ENCODE results near the gene LIPG. TPM values are rescaled to one million over a fixed set of nuclear protein-coding genes. Genes with fewer than 3 reads are reported as not detected.
"Not testable (repeated sequence)": the region's sequence is repeated elsewhere in the genome, so short reads cannot be mapped to it uniquely, and the experiment has no call there.

The LIPG gene
- total RNA-seq, 2 donors from 2014 or later: not detected

- no peak overlapping the region for H3K4me3 Mint-ChIP-seq
- DNase-seq (no peak), ATAC-seq (no peak)
- peaks cover 23% of the 10 kb centered on the region for H3K27me3 Mint-ChIP-seq
- H3K36me3 Mint-ChIP-seq (ENCODE audit: low read depth): no peaks in the 10 kb centered on the region
- peaks cover 2% of the 10 kb centered on the region for H3K4me1 Mint-ChIP-seq
- no peaks in the 10 kb centered on the region for H3K9me3 ChIP-seq (ENCODE audit: control insufficient read depth, low read length, poor library complexity, severe bottlenecking)
- no peak overlapping the region for H3K27ac Mint-ChIP-seq
Measured at GRCh38 chr18:49570836-49571235, 9.0 kb downstream of the LIPG start.

DNA sequence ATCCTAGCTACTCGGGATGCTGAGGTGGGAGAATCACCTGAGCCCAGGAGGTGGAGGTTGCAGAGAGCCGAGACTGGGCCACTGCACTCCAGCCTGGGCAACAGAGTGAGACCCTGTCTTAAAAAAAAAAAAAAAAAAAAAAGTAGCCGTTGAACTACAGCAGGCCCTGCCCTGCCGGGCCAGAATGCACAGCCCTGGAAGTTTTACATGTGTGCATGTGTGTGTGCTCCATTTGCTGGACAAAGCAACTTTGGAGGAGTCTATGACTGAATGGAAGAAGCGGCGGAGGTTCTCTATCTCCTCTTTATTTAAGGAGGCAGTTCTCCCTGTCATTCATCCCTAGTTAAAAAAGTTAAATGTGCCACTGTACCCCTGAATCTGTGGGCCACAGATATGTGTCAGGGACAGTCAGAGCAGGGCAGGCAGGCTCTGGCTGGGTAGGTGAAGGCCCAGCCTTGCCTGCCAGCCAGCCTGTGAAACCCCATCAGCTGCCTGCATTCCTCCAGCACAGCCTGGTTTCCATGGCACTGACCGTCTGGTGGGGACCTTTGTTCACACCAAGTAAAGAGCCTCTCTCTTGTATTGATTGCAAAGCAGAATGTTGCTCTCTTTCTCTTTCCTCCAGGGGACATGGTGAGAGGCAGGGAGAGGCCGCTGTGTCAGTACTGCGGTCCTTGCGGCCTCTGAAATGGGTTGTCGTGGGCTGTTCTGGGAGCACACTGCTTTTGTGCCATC, 10.9 kb downstream of the LIPG start:
- Mint-ChIP-seq H3K27me3 (peaks cover 5% of the 10 kb centered on the region), H3K27ac (no peak overlapping the region), H3K4me1 (peaks cover 2% of the 10 kb centered on the region), H3K4me3 (no peak overlapping the region), H3K36me3 (ENCODE audit: low read depth) (no peaks in the 10 kb centered on the region)
- H3K9me3 ChIP-seq (ENCODE audit: control insufficient read depth, low read length, poor library complexity, severe bottlenecking): no peaks in the 10 kb centered on the region
- DNase-seq (no peak), ATAC-seq (no peak)

DNA sequence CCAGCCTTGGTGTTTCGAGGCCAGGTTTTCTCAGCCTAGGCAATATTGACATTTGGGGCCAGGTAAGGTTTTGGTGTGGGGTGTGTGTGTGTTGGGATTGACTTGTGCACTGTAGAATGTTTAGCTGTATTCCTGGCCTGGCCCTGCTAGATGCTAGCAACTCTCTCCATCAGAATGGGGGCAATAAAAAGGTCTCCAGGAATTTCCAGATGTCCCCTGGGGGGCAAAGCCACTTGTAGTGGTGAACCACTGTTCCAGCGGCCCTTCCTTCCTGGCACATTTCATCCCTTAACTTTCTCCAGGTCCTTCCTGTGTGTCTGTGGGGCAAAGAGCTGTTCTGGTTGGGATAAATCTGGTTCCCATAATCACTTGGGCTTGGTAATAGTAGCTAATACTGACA, 12.0 kb downstream of the LIPG start:
- no peaks in the 10 kb centered on the region for H3K36me3 Mint-ChIP-seq (ENCODE audit: low read depth)
- peaks cover 5% of the 10 kb centered on the region for H3K27me3 Mint-ChIP-seq
- ATAC-seq (no peak), DNase-seq (no peak)
- H3K4me1 Mint-ChIP-seq: peaks cover 2% of the 10 kb centered on the region
- no peak overlapping the region for H3K27ac Mint-ChIP-seq
- no peaks in the 10 kb centered on the region for H3K9me3 ChIP-seq (ENCODE audit: control insufficient read depth, low read length, poor library complexity, severe bottlenecking)
- no peak overlapping the region for H3K4me3 Mint-ChIP-seq

- DNase-seq; H3K9me3 ChIP-seq (ENCODE audit: control insufficient read depth, low read length, poor library complexity, severe bottlenecking); H3K27ac Mint-ChIP-seq; H3K36me3 Mint-ChIP-seq (ENCODE audit: low read depth); H3K4me3 Mint-ChIP-seq; H3K4me1 Mint-ChIP-seq; ATAC-seq: not testable (repeated sequence)
- peaks cover 40% of the 10 kb centered on the region for H3K27me3 Mint-ChIP-seq
Measured at GRCh38 chr18:49579041-49579440, 17.2 kb downstream of the LIPG start.

DNA sequence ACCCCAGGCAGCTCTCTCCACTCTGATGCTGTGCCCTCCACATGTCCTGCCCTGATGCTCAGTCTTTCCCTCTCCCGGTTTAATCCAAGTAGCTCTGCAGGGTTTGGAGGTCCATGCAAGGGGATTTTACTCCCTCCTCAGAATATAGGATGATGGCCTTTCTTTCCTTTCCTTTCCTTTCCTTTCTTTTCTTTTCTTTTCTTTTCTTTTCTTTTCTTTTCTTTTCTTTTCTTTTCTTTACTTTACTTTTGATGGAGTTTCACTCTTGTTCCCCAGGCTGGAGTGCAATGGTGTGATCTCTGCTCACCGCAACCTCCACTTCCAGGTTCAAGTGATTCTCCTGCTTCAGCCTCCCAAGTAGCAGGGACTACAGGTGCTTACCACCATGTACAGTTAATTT, 17.7 kb downstream of the LIPG start:
- not testable (repeated sequence) for H3K36me3 Mint-ChIP-seq (ENCODE audit: low read depth); H3K4me3 Mint-ChIP-seq; H3K9me3 ChIP-seq (ENCODE audit: control insufficient read depth, low read length, poor library complexity, severe bottlenecking); H3K4me1 Mint-ChIP-seq; H3K27ac Mint-ChIP-seq; ATAC-seq; DNase-seq
- H3K27me3 Mint-ChIP-seq: peaks cover 45% of the 10 kb centered on the region

DNA sequence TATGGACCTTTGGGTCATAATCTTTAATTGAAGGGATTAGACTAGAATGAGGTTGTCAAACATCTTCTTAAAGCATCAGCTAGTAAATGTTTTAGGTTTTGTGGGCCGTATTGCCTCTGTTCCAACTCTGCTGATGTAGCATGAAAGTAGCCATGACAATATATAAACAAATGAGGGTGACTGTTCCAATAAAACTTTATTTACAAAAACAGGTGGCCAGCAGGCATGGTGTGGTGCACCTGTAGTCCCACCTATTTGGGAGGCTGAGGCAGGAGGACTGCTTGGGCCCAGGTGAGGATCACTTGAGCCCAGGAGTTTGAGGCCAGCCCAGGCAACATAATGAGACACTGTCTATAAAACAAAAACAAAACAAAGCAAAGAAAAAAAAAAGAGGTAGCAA, 18.4 kb downstream of the LIPG start:
- Mint-ChIP-seq H3K36me3 (ENCODE audit: low read depth) (peaks cover 5% of the 10 kb centered on the region), H3K4me1 (peaks cover 7% of the 10 kb centered on the region), H3K4me3 (no peak overlapping the region), H3K27me3 (peaks cover 45% of the 10 kb centered on the region), H3K27ac (no peak overlapping the region)
- no peak for DNase-seq
- H3K9me3 ChIP-seq (ENCODE audit: control insufficient read depth, low read length, poor library complexity, severe bottlenecking): no peaks in the 10 kb centered on the region
- no peak for ATAC-seq

DNA sequence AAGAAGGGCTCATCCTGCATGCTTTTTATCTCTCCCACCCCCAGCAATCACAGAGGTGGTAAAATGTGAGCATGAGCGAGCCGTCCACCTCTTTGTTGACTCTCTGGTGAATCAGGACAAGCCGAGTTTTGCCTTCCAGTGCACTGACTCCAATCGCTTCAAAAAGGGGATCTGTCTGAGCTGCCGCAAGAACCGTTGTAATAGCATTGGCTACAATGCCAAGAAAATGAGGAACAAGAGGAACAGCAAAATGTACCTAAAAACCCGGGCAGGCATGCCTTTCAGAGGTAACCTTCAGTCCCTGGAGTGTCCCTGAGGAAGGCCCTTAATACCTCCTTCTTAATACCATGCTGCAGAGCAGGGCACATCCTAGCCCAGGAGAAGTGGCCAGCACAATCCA, 19.5 kb downstream of the LIPG start:
- H3K27me3 Mint-ChIP-seq: peaks cover 55% of the 10 kb centered on the region
- peaks cover 5% of the 10 kb centered on the region for H3K36me3 Mint-ChIP-seq (ENCODE audit: low read depth)
- DNase-seq (no peak), ATAC-seq (no peak)
- no peak overlapping the region for H3K27ac Mint-ChIP-seq
- no peak overlapping the region for H3K4me3 Mint-ChIP-seq
- no peaks in the 10 kb centered on the region for H3K9me3 ChIP-seq (ENCODE audit: control insufficient read depth, low read length, poor library complexity, severe bottlenecking)
- peaks cover 7% of the 10 kb centered on the region for H3K4me1 Mint-ChIP-seq

- Mint-ChIP-seq H3K36me3 (ENCODE audit: low read depth) (peaks cover 5% of the 10 kb centered on the region), H3K27me3 (peaks cover 57% of the 10 kb centered on the region), H3K4me3 (no peak overlapping the region), H3K27ac (no peak overlapping the region), H3K4me1 (peaks cover 9% of the 10 kb centered on the region)
- H3K9me3 ChIP-seq (ENCODE audit: control insufficient read depth, low read length, poor library complexity, severe bottlenecking): no peaks in the 10 kb centered on the region
- DNase-seq (no peak), ATAC-seq (no peak)
Measured at GRCh38 chr18:49582579-49582978, 20.7 kb downstream of the LIPG start.

GRCh38 chr18:49584394-49584793, 22.5 kb downstream of the LIPG start:
- Mint-ChIP-seq H3K27me3 (peaks cover 64% of the 10 kb centered on the region), H3K4me3 (no peak overlapping the region), H3K36me3 (ENCODE audit: low read depth) (peaks cover 5% of the 10 kb centered on the region), H3K4me1 (peaks cover 9% of the 10 kb centered on the region), H3K27ac (no peak overlapping the region)
- no peaks in the 10 kb centered on the region for H3K9me3 ChIP-seq (ENCODE audit: control insufficient read depth, low read length, poor library complexity, severe bottlenecking)
- no peak for DNase-seq
- no peak for ATAC-seq

- not testable (repeated sequence) for H3K27ac Mint-ChIP-seq; ATAC-seq; H3K4me3 Mint-ChIP-seq; H3K9me3 ChIP-seq (ENCODE audit: control insufficient read depth, low read length, poor library complexity, severe bottlenecking); H3K36me3 Mint-ChIP-seq (ENCODE audit: low read depth); DNase-seq; H3K4me1 Mint-ChIP-seq
- H3K27me3 Mint-ChIP-seq: peaks cover 70% of the 10 kb centered on the region
Measured at GRCh38 chr18:49584951-49585350, 23.1 kb downstream of the LIPG start.

DNA sequence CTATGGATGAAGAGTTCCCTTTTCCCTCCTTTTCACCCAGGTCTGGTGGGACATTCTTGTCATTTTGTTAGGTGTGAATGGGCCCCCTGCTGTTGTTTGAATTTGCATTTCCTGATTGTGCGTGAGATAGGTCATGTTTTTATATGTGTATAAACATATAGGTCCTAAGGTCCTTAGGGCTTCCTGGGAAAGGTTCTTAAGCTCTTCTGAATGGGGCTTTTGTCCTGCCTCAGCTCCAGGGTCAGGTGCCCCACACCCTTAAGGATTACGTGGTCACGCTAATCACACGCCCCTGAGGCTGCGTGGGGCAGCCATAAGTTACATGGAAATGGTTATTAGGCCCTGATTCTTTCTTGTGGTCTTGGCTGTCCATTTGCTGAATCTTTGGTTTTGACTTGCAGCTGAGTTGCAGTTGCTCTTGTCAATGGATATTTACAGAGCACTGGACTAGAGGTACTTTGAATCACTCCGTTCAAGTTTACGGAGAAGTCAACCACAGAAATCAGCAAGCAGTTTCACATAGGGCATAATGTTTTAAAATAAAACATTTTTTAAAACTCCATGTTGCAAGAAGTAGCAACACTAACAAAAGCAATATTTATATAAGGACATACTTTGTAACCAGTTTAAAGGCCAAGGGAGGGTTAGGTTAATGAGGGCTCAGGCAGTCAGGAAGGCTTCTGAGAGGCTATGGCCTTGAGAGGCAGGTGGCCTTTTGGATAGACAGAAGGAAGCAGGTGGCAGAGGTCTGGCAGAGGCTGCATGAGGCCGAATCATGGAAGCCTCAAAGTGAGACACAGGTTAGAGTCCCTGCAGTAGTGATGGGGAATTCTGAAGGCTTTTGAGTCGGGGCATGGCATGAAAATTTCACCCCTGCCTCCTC, 24.2 kb downstream of the LIPG start:
- Mint-ChIP-seq H3K27ac (no peak overlapping the region), H3K36me3 (ENCODE audit: low read depth) (peaks cover 5% of the 10 kb centered on the region), H3K4me1 (peaks cover 9% of the 10 kb centered on the region), H3K4me3 (no peak overlapping the region), H3K27me3 (peaks cover 66% of the 10 kb centered on the region)
- no peak for ATAC-seq
- DNase-seq: no peak
- H3K9me3 ChIP-seq (ENCODE audit: control insufficient read depth, low read length, poor library complexity, severe bottlenecking): no peaks in the 10 kb centered on the region

DNA sequence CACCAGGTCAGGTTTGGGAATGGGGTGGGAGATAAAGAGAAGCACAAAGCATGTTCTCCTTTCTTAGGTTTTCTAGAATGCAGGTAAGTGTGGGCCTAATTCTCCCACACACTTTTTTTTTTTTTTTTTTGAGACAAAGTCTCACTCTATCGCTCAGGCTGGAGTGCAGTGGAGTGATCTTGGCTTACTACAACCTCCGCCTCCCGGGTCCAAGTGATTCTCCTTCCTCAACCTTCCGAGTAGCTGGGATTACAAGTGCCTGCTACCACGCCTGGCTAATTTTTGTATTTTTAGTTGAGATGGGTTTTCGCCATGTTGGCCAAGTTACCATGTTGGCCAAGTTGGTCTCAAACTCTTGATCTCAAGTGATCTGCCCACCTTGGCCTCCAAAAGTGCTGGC, 26.3 kb downstream of the LIPG start:
- H3K9me3 ChIP-seq (ENCODE audit: control insufficient read depth, low read length, poor library complexity, severe bottlenecking): no peaks in the 10 kb centered on the region
- peaks cover 55% of the 10 kb centered on the region for H3K27me3 Mint-ChIP-seq
- no peak overlapping the region for H3K27ac Mint-ChIP-seq
- peaks cover under 1% of the 10 kb centered on the region for H3K36me3 Mint-ChIP-seq (ENCODE audit: low read depth)
- no peak for DNase-seq
- ATAC-seq: no peak
- peaks cover 2% of the 10 kb centered on the region for H3K4me1 Mint-ChIP-seq
- H3K4me3 Mint-ChIP-seq: no peak overlapping the region

GRCh38 chr18:49588971-49589370, 27.1 kb downstream of the LIPG start:
- ATAC-seq (no peak), DNase-seq (no peak)
- no peak overlapping the region for H3K4me3 Mint-ChIP-seq
- H3K27me3 Mint-ChIP-seq: peaks cover 51% of the 10 kb centered on the region
- no peak overlapping the region for H3K27ac Mint-ChIP-seq
- no peaks in the 10 kb centered on the region for H3K9me3 ChIP-seq (ENCODE audit: control insufficient read depth, low read length, poor library complexity, severe bottlenecking)
- H3K4me1 Mint-ChIP-seq: peaks cover 2% of the 10 kb centered on the region
- no peaks in the 10 kb centered on the region for H3K36me3 Mint-ChIP-seq (ENCODE audit: low read depth)

All from T-helper 17 cell (primary cell).